ENCODE results near the gene PEX5. TPM values are rescaled to one million over a fixed set of nuclear protein-coding genes. Genes with fewer than 3 reads are reported as not detected.
"Not testable (repeated sequence)": the region's sequence is repeated elsewhere in the genome, so short reads cannot be mapped to it uniquely, and the experiment has no call there.

Gene PEX5
- total and polyA plus RNA-seq, 2 donors: 31.6 to 40.8 TPM

DNA sequence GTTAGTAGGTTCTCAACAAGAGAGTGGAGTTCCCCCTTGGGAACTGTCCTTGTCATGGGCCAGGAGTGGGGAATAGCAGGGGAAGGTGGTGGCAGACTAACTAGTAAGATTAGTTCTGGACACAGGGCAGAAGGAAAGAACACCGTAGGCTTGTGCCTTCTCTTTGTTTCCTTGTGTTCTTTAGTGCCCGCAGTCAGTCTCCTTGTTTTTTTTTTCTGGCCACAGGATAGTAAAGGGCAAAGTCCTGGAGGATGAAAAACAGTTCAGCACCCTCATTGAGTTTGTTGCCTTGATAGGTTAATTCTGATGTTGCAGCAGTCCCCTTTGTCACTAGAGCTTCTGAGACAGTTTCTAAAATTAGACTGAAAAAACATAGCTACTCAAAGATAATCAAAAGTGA is 8.4 kb downstream of the PEX5 start:
- Histone ChIP-seq H3K4me3 (ENCODE audit: low read length in 2 of 2) (no peak overlapping the region), H3K27me3 (ENCODE audit: control insufficient read depth in 2 of 2, insufficient read depth in 1 of 2, low read length in 1 of 2) (no peaks in the 10 kb centered on the region), H3K27ac (ENCODE audit: low read depth in 1 of 2, low read length in 1 of 2) (no peak overlapping the region), H3K36me3 (ENCODE audit: control insufficient read depth in 2 of 2, insufficient read depth in 2 of 2, low read length in 1 of 2) (peaks cover 34 to 59% of the 10 kb centered on the region in 2 donors), H3K9me3 (ENCODE audit: control insufficient read depth in 2 of 2, insufficient read depth in 1 of 2, low read length in 1 of 2) (peaks cover 0 to 3% of the 10 kb centered on the region in 2 donors), H3K4me1 (ENCODE audit: control insufficient read depth in 2 of 2, insufficient read depth in 2 of 2, low read length in 2 of 2) (peaks cover 0 to 6% of the 10 kb centered on the region in 2 donors)
- DNase-seq (ENCODE audit: low read depth in 6 of 9, low spot score in 9 of 9): no peak
- 98% methylated on average over 2 of the region's 2 CpGs for WGBS

DNA sequence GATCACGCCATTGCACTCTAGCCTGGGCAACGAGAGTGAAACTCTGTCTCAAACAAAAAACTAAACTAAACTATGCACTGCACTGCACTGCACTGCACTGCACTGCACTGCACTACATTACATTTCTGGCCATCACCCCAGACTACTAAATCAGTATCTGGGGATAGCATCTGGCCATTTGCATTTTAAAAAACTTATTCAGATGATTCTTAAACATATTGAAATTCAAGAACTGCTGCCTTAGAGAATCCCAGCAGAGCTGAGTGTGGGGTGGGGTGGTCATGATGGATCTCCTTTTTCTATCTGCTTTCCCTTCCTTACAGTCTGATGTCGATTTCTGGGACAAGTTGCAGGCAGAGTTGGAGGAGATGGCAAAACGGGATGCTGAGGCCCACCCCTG is 13.6 kb downstream of the PEX5 start:
- Histone ChIP-seq H3K36me3 (ENCODE audit: control insufficient read depth in 2 of 2, insufficient read depth in 2 of 2, low read length in 1 of 2) (peaks cover 52 to 78% of the 10 kb centered on the region in 2 donors), H3K4me1 (ENCODE audit: control insufficient read depth in 2 of 2, insufficient read depth in 2 of 2, low read length in 2 of 2) (no peaks in the 10 kb centered on the region), H3K27ac (ENCODE audit: low read depth in 1 of 2, low read length in 1 of 2) (no peak overlapping the region), H3K9me3 (ENCODE audit: control insufficient read depth in 2 of 2, insufficient read depth in 1 of 2, low read length in 1 of 2) (peaks cover 0 to 3% of the 10 kb centered on the region in 2 donors), H3K4me3 (ENCODE audit: low read length in 2 of 2) (no peak overlapping the region), H3K27me3 (ENCODE audit: control insufficient read depth in 2 of 2, insufficient read depth in 1 of 2, low read length in 1 of 2) (no peaks in the 10 kb centered on the region)
- 98% methylated on average over 4 of the region's 4 CpGs for WGBS
- no peak for DNase-seq (ENCODE audit: low read depth in 6 of 9, low spot score in 9 of 9)

- H3K27ac ChIP-seq (ENCODE audit: low read depth in 1 of 2, low read length in 1 of 2): no peak overlapping the region
- H3K4me1 ChIP-seq (ENCODE audit: control insufficient read depth in 2 of 2, insufficient read depth in 2 of 2, low read length in 2 of 2): no peaks in the 10 kb centered on the region
- no peak overlapping the region for H3K4me3 ChIP-seq (ENCODE audit: low read length in 2 of 2)
- no peaks in the 10 kb centered on the region for H3K27me3 ChIP-seq (ENCODE audit: control insufficient read depth in 2 of 2, insufficient read depth in 1 of 2, low read length in 1 of 2)
- no peak for DNase-seq (ENCODE audit: low read depth in 6 of 9, low spot score in 9 of 9)
- peaks cover 0 to 5% of the 10 kb centered on the region in 2 donors for H3K9me3 ChIP-seq (ENCODE audit: control insufficient read depth in 2 of 2, insufficient read depth in 1 of 2, low read length in 1 of 2)
- H3K36me3 ChIP-seq (ENCODE audit: control insufficient read depth in 2 of 2, insufficient read depth in 2 of 2, low read length in 1 of 2): peaks cover 62 to 88% of the 10 kb centered on the region in 2 donors
These were observed 15.6 kb downstream of the PEX5 start for GRCh38 chr12:7205091-7205490.

DNA sequence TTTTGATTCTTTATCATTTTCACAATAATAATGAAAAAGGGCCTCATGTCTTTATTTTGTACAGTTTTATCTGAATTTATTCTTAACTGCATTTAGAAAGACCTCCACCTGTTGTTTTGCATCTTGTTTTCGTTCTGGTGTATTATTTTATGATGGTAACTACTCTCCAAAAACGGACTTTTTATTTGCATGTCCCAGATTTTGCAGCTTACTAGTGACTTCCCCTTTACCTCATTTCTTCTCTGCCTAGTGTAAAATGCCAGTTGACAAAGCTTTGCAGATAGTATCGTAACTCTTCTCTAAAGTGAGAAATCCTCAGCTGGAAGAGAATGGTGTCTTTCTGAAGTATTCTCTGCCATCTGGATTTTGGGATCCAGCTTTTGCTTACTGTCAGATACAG is 17.2 kb downstream of the PEX5 start:
- peaks cover 69 to 95% of the 10 kb centered on the region in 2 donors for H3K36me3 ChIP-seq (ENCODE audit: control insufficient read depth in 2 of 2, insufficient read depth in 2 of 2, low read length in 1 of 2)
- H3K27ac ChIP-seq (ENCODE audit: low read depth in 1 of 2, low read length in 1 of 2): no peak overlapping the region
- 96% methylated on average over 3 of the region's 3 CpGs for WGBS
- no peaks in the 10 kb centered on the region for H3K27me3 ChIP-seq (ENCODE audit: control insufficient read depth in 2 of 2, insufficient read depth in 1 of 2, low read length in 1 of 2)
- no peak for DNase-seq (ENCODE audit: low read depth in 6 of 9, low spot score in 9 of 9)
- H3K9me3 ChIP-seq (ENCODE audit: control insufficient read depth in 2 of 2, insufficient read depth in 1 of 2, low read length in 1 of 2): peaks cover 3 to 5% of the 10 kb centered on the region in 2 donors
- no peak overlapping the region for H3K4me3 ChIP-seq (ENCODE audit: low read length in 2 of 2)
- no peaks in the 10 kb centered on the region for H3K4me1 ChIP-seq (ENCODE audit: control insufficient read depth in 2 of 2, insufficient read depth in 2 of 2, low read length in 2 of 2)

- 97% methylated on average over 10 of the region's 10 CpGs for WGBS
These were observed 18.6 kb downstream of the PEX5 start for GRCh38 chr12:7207866-7208625.

GRCh38 chr12:7209958-7210357 is 20.5 kb downstream of the PEX5 start:
- DNase-seq (ENCODE audit: low read depth in 6 of 9, low spot score in 9 of 9): no peak
- Histone ChIP-seq H3K9me3 (ENCODE audit: control insufficient read depth in 2 of 2, insufficient read depth in 1 of 2, low read length in 1 of 2) (peaks cover 5 to 6% of the 10 kb centered on the region in 2 donors), H3K27ac (ENCODE audit: low read depth in 1 of 2, low read length in 1 of 2) (no peak overlapping the region), H3K27me3 (ENCODE audit: control insufficient read depth in 2 of 2, insufficient read depth in 1 of 2, low read length in 1 of 2) (no peaks in the 10 kb centered on the region), H3K4me1 (ENCODE audit: control insufficient read depth in 2 of 2, insufficient read depth in 2 of 2, low read length in 2 of 2) (no peaks in the 10 kb centered on the region), H3K4me3 (ENCODE audit: low read length in 2 of 2) (no peak overlapping the region), H3K36me3 (ENCODE audit: control insufficient read depth in 2 of 2, insufficient read depth in 2 of 2, low read length in 1 of 2) (peaks cover 55 to 70% of the 10 kb centered on the region in 2 donors)
- 99% methylated on average over 14 of the region's 14 CpGs for WGBS

More at GRCh38 chr12:7207866-7208625, 18.6 kb downstream of the PEX5 start:
- Histone ChIP-seq H3K4me3 (ENCODE audit: low read length in 2 of 2) (no peak overlapping the region), H3K27me3 (ENCODE audit: control insufficient read depth in 2 of 2, insufficient read depth in 1 of 2, low read length in 1 of 2) (no peaks in the 10 kb centered on the region), H3K36me3 (ENCODE audit: control insufficient read depth in 2 of 2, insufficient read depth in 2 of 2, low read length in 1 of 2) (peaks cover 62 to 87% of the 10 kb centered on the region in 2 donors), H3K4me1 (ENCODE audit: control insufficient read depth in 2 of 2, insufficient read depth in 2 of 2, low read length in 2 of 2) (no peaks in the 10 kb centered on the region), H3K27ac (ENCODE audit: low read depth in 1 of 2, low read length in 1 of 2) (no peak overlapping the region), H3K9me3 (ENCODE audit: control insufficient read depth in 2 of 2, insufficient read depth in 1 of 2, low read length in 1 of 2) (peaks cover 5 to 6% of the 10 kb centered on the region in 2 donors)
- DNase-seq (ENCODE audit: low read depth in 6 of 9, low spot score in 9 of 9): no peak

DNA sequence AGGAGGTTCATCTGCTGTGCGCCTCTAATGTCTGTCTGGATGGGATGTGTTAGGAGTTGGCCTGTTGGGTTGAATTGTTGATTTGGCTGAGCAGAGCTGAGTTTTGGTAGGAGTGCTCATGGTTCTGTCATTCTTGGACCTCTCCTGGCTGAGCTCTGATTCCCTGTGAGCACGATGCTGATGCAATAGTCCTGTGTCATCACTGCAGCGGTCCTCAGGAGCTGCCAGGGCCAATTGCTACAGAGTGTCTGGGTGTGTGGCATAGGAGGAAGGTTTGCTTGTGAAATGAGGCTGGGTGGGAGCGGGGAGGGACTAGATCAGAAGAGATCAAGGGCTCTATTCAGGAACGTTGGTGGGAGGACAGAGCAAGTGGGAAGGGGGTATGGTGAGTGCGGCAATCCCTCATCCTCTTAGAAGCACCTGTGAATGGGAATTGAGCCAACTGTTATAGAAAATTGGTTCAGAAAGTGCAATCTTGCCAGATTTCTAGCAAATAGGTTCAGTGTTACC is 21.2 kb downstream of the PEX5 start:
- DNase-seq (ENCODE audit: low read depth in 6 of 9, low spot score in 9 of 9): no peak
- Histone ChIP-seq H3K36me3 (ENCODE audit: control insufficient read depth in 2 of 2, insufficient read depth in 2 of 2, low read length in 1 of 2) (peaks cover 55 to 63% of the 10 kb centered on the region in 2 donors), H3K27ac (ENCODE audit: low read depth in 1 of 2, low read length in 1 of 2) (no peak overlapping the region), H3K27me3 (ENCODE audit: control insufficient read depth in 2 of 2, insufficient read depth in 1 of 2, low read length in 1 of 2) (no peaks in the 10 kb centered on the region), H3K4me3 (ENCODE audit: low read length in 2 of 2) (no peak overlapping the region), H3K9me3 (ENCODE audit: control insufficient read depth in 2 of 2, insufficient read depth in 1 of 2, low read length in 1 of 2) (peaks cover 5 to 6% of the 10 kb centered on the region in 2 donors), H3K4me1 (ENCODE audit: control insufficient read depth in 2 of 2, insufficient read depth in 2 of 2, low read length in 2 of 2) (no peaks in the 10 kb centered on the region)
- over 99% methylated on average over 6 of the region's 6 CpGs for WGBS

GRCh38 chr12:7212678-7213077 is 23.2 kb downstream of the PEX5 start:
- no peak overlapping the region for H3K4me3 ChIP-seq (ENCODE audit: low read length in 2 of 2)
- H3K4me1 ChIP-seq (ENCODE audit: control insufficient read depth in 2 of 2, insufficient read depth in 2 of 2, low read length in 2 of 2): no peaks in the 10 kb centered on the region
- no peaks in the 10 kb centered on the region for H3K27me3 ChIP-seq (ENCODE audit: control insufficient read depth in 2 of 2, insufficient read depth in 1 of 2, low read length in 1 of 2)
- no peak overlapping the region for H3K27ac ChIP-seq (ENCODE audit: low read depth in 1 of 2, low read length in 1 of 2)
- no peak for DNase-seq (ENCODE audit: low read depth in 6 of 9, low spot score in 9 of 9)
- peaks cover 5 to 6% of the 10 kb centered on the region in 2 donors for H3K9me3 ChIP-seq (ENCODE audit: control insufficient read depth in 2 of 2, insufficient read depth in 1 of 2, low read length in 1 of 2)
- WGBS: 88% methylated on average over 2 of the region's 2 CpGs
- peaks cover 44 to 45% of the 10 kb centered on the region in 2 donors for H3K36me3 ChIP-seq (ENCODE audit: control insufficient read depth in 2 of 2, insufficient read depth in 2 of 2, low read length in 1 of 2)

- H3K9me3 ChIP-seq (ENCODE audit: control insufficient read depth in 2 of 2, insufficient read depth in 1 of 2, low read length in 1 of 2): not testable (repeated sequence)
These were observed 24.3 kb downstream of the PEX5 start for GRCh38 chr12:7213745-7214144.

More at GRCh38 chr12:7213745-7214144, 24.3 kb downstream of the PEX5 start:
- H3K27ac ChIP-seq (ENCODE audit: low read depth in 1 of 2, low read length in 1 of 2); H3K27me3 ChIP-seq (ENCODE audit: control insufficient read depth in 2 of 2, insufficient read depth in 1 of 2, low read length in 1 of 2); H3K4me3 ChIP-seq (ENCODE audit: low read length in 2 of 2); DNase-seq (ENCODE audit: low read depth in 6 of 9, low spot score in 9 of 9); H3K4me1 ChIP-seq (ENCODE audit: control insufficient read depth in 2 of 2, insufficient read depth in 2 of 2, low read length in 2 of 2): not testable (repeated sequence)
- WGBS: no CpG with 5 or more reads among the region's 2 CpGs
- peaks cover 33 to 36% of the 10 kb centered on the region in 2 donors for H3K36me3 ChIP-seq (ENCODE audit: control insufficient read depth in 2 of 2, insufficient read depth in 2 of 2, low read length in 1 of 2)
